K562 (cell line): Measurements from ENCODE around the gene CAB39. TPM values are rescaled to one million over a fixed set of nuclear protein-coding genes. Genes with fewer than 3 reads are reported as not detected.

Experiments
- ATAC-seq: fragments of 200-7000 bp; cut with Tn5 transposase; 3 replicates; pipeline ENCODE4 v1.9.1; 2020; ENCODE audit warnings: moderate library complexity
- BruUV-seq: library from RNA; stranded (reverse); fragments of 400-500 nt; replicated peaks from 2 replicates; lab custom pipeline; 2021; lab: Mats Ljungman, UMichigan
- CTCF ChIA-PET: fragments of 300-600 bp; formaldehyde crosslinking; extraction: SDS; loops from one replicate; lab custom pipeline; 2021; ENCODE audit warnings: low intra/inter-chr PET ratio; lab: Yijun Ruan, JAX
- POLR2A ChIA-PET: fragments of 300-600, 350-650 bp; sonication (Branson Sonifier 250); formaldehyde crosslinking; extraction: SDS; loops from one replicate; lab custom pipeline; 2021; ENCODE audit warnings: antibody characterized with exemption, inconsistent platforms; lab: Yijun Ruan, JAX
- DNase-seq, 4 experiments: peaks; one replicate each; pipeline versions ENCODE4 v3.0.0 to v3.0.0-alpha.2; 2011 to 2018; ENCODE audit warnings: low spot score in 3 of 4, mixed read lengths in 3 of 4; ENCODE audit errors: extremely low read depth in 1 of 4
- FAIRE-seq: peaks from 2 replicates; lab custom pipeline; 2011; peaks lifted over from hg19 to GRCh38; lab: Jason Lieb, UNC
- H2AFZ ChIP-seq: 2 replicates; pipeline ENCODE4 v1.6.0; 2011; ENCODE audit warnings: low read depth, low read length, control low read depth, inconsistent platforms
- H3K27ac ChIP-seq: fragments of 200-600 bp; 3 replicates; pipeline ENCODE4 v1.8.0; 2011; ENCODE audit warnings: low read depth, mild to moderate bottlenecking, control low read depth, inconsistent platforms, low read length, moderate library complexity, mixed read lengths; ENCODE audit errors: extremely low read depth
- H3K27me3 ChIP-seq, 2 experiments: fragments of 300-600 bp in 1 of 2; 2 replicates in 1 of 2; 3 replicates in 1 of 2; pipeline versions ENCODE4 v1.6.0 to v1.8.0; 2011; ENCODE audit warnings: inconsistent platforms in 2 of 2, low read length in 2 of 2, mild to moderate bottlenecking in 1 of 2, mixed read lengths in 1 of 2, moderate library complexity in 1 of 2; ENCODE audit not compliant: control insufficient read depth in 2 of 2, insufficient read depth in 2 of 2
- H3K36me3 ChIP-seq: fragments of 300-600 bp; 3 replicates; pipeline ENCODE4 v1.8.0; 2011; ENCODE audit warnings: mild to moderate bottlenecking, low read length, inconsistent platforms; ENCODE audit not compliant: control insufficient read depth, insufficient read depth
- H3K4me1 ChIP-seq, 2 experiments: fragments of 200-600 bp in 1 of 2; replicated peaks in 1 of 2; 2 replicates in 1 of 2; 3 replicates in 1 of 2; pipeline versions ENCODE4 v1.5.1 to v1.8.0; 2011; ENCODE audit warnings: inconsistent platforms in 2 of 2, low read length in 2 of 2, mild to moderate bottlenecking in 1 of 2, mixed read lengths in 1 of 2, moderate library complexity in 1 of 2; ENCODE audit not compliant: control insufficient read depth in 2 of 2, insufficient read depth in 2 of 2
- H3K4me2 ChIP-seq: 2 replicates; pipeline ENCODE4 v1.6.1; 2011; ENCODE audit warnings: low read length, control low read depth, inconsistent platforms, mixed read lengths; ENCODE audit not compliant: insufficient read depth
- H3K4me3 ChIP-seq: fragments of 200-600 bp; sonication (generic), shearing (Covaris generic); 2 replicates; pipeline ENCODE4 v1.5.1; 2016; ENCODE audit warnings: control low read depth, inconsistent platforms
- H3K79me2 ChIP-seq: fragments of 200-600 bp; 3 replicates; pipeline ENCODE4 v1.8.0; 2011; ENCODE audit warnings: low read length, inconsistent platforms; ENCODE audit not compliant: control insufficient read depth, insufficient read depth
- H3K9ac ChIP-seq, 2 experiments: 2 replicates each; pipeline versions ENCODE4 v1.6.0 to v1.6.1; 2011; ENCODE audit warnings: low read depth in 2 of 2, low read length in 2 of 2, control low read depth in 1 of 2, inconsistent platforms in 1 of 2, mild to moderate bottlenecking in 1 of 2, mixed read lengths in 1 of 2; ENCODE audit not compliant: insufficient read depth in 1 of 2
- H3K9me1 ChIP-seq: one replicate; pipeline ENCODE4 v1.6.0; 2011; ENCODE audit warnings: inconsistent platforms, mild to moderate bottlenecking, low read length, moderate library complexity; ENCODE audit not compliant: control insufficient read depth, insufficient read depth
- H3K9me3 ChIP-seq: replicated peaks from 2 replicates; pipeline ENCODE4 v1.5.1; 2011; ENCODE audit warnings: low read depth, low read length, inconsistent platforms; ENCODE audit not compliant: control insufficient read depth, insufficient read depth
- H4K20me1 ChIP-seq: replicated peaks from 2 replicates; pipeline ENCODE4 v1.6.1; 2011; ENCODE audit warnings: low read length, inconsistent platforms, mixed read lengths; ENCODE audit not compliant: control insufficient read depth, insufficient read depth
- ELF2 ChIP-seq: fragments of 250-450 bp; sonication (Bioruptor Pico); IDR thresholded peaks from 2 replicates; pipeline ENCODE4 v1.5.0; 2021; ENCODE audit warnings: mild to moderate bottlenecking
- HDAC2 ChIP-seq: fragments of 450-650 bp; IDR thresholded peaks from 2 replicates; pipeline ENCODE4 v1.6.1; 2016; ENCODE audit warnings: mild to moderate bottlenecking
- MYNN ChIP-seq, 2 experiments: sonication (generic); formaldehyde crosslinking in 1 of 2; IDR thresholded peaks; 2 replicates each; pipeline versions ENCODE4 v1.5.0 to v1.6.1; 2016 to 2020; ENCODE audit warnings: antibody characterized with exemption in 1 of 2, missing genetic modification reagents in 1 of 2
- SFPQ ChIP-seq: fragments of 200-400 bp; formaldehyde crosslinking; IDR thresholded peaks from 2 replicates; pipeline ENCODE4 v1.6.1; 2017; ENCODE audit warnings: mild to moderate bottlenecking, low read depth, low read length, moderate library complexity
- SMAD1 ChIP-seq: fragments of 150-350 bp; IDR thresholded peaks from 2 replicates; pipeline ENCODE4 v1.6.1; 2014; ENCODE audit warnings: low read length, low read depth; ENCODE audit not compliant: partially characterized antibody
- ZNF76 ChIP-seq: fragments of 250-450 bp; sonication (Bioruptor Pico); IDR thresholded peaks from 2 replicates; pipeline ENCODE4 v1.4.0; 2020; ENCODE audit warnings: mild to moderate bottlenecking, moderate library complexity, borderline replicate concordance
- WGBS: fragments of 100-300 bp; shearing (Covaris generic); methylation state at CpG from one replicate; pipeline ENCODE4 v1.1.6; 2016; ENCODE audit warnings: low coverage, mixed read lengths; ENCODE audit not compliant: insufficient coverage; ENCODE audit errors: missing lambda C conversion rate; 5-methylcytosine and 5-hydroxymethylcytosine counted together
- in situ Hi-C: fragments of 300-500 bp; cut with MboI; formaldehyde crosslinking; loops from 4 replicates; pipeline ENCODE4 v1.15.0; 2018; ENCODE audit warnings: inconsistent platforms, mixed read lengths
- intact Hi-C: fragments of 100-400 bp; cut with micrococcal nuclease; formaldehyde crosslinking; loops from 2 replicates; pipeline ENCODE4 v1.14.2; 2022
- polyA plus RNA-seq, 8 experiments: library from polyadenylated mRNA; depleted of rRNA in 4 of 8; stranded (reverse) in 5 of 8; unstranded in 3 of 8; fragments of >200 nt; fragmentation: Nextera tagmentation in 2 of 8; fragmentation: Illumina TruSeq in 1 of 8; extraction: Ambion mirVana in 2 of 8; extraction: Trizol in 1 of 8; gene quantifications; 2 replicates each; pipeline versions ENCODE4 v1.2.1 to v1.2.3, GENCODE V29; 2011 to 2014; ENCODE audit warnings: inconsistent platforms in 1 of 8, missing spikeins in 1 of 8
- total RNA-seq, 7 experiments: library from RNA; depleted of rRNA in 6 of 7; stranded (reverse); fragments of >200 nt in 6 of 7; fragmentation: Illumina TruSeq in 2 of 7; extraction: Trizol in 2 of 7; gene quantifications; 2 replicates each; pipeline versions ENCODE4 v1.2.1 to v1.2.3, GENCODE V29; 2011 to 2021; ENCODE audit warnings: low replicate concordance in 1 of 7

CAB39 gene
- total and polyA plus RNA-seq, 9 of the 15 experiments (the other 6 are each of a cell fraction or from before 2014, with no cell fraction given): 27.2 to 94.4 (median 70.1) TPM

- Histone ChIP-seq H3K36me3 (peaks cover 69% of the 10 kb centered on the region), H3K27me3 (no peaks in the 10 kb centered on the region), H3K4me1 (peaks cover 0 to 18% of the 10 kb centered on the region in 2 experiments; a peak in 4 of 5 replicates), H3K9me3 (no peaks in the 10 kb centered on the region), H2AFZ (no peak overlapping the region), H3K79me2 (peaks cover 75% of the 10 kb centered on the region), H3K27ac (no peak overlapping the region), H3K9ac (no peak overlapping the region), H4K20me1 (peaks cover 18% of the 10 kb centered on the region; the same call in 1 of the 2 replicates), H3K9me1 (no peaks in the 10 kb centered on the region), H3K4me3 (no peak overlapping the region), H3K4me2 (no peak overlapping the region)
- TF ChIP-seq ZNF76 (CRISPR knock-in tag) (no peak), ELF2 (CRISPR knock-in tag) (no peak), SFPQ (no peak), MYNN (IDR thresholded peaks at IDR 0.05) (no peak), MYNN (CRISPR knock-in tag; IDR thresholded peaks at IDR 0.05) (no peak), HDAC2 (no peak), SMAD1 (no peak)
- ChIA-PET CTCF (no interaction called here), POLR2A (interaction anchor here (0.6 kb wide), 1 partner anchor 715 kb away, joined by 3 read pairs; no protein-coding TSS in a partner anchor)
- in situ Hi-C loops: no loop called here
- BruUV-seq: no TSS peak
- WGBS: 98% methylated on average over 7 of the region's 8 CpGs
- FAIRE-seq (no peak), DNase-seq (no peak), ATAC-seq (no peak)
- intact Hi-C loops: loop anchor here (5.0 kb wide), 1 partner anchor 49 kb away; the partner anchor contains the start of gene CAB39
Observed at GRCh38 chr2:230761704-230762103, 49.1 kb downstream of the CAB39 start.
